A549 (cell line): ENCODE data around the gene CLSTN1.

Experiments
- KDM5A ChIP-seq: fragments of 200-600 bp; sonication (generic); IDR thresholded peaks from 2 replicates; pipeline ENCODE4 v1.6.1; 2016; ENCODE audit warnings: antibody characterized with exemption, mild to moderate bottlenecking
- NFE2L2 ChIP-seq: fragments of 150-350 bp; conservative IDR thresholded peaks from 2 replicates; pipeline ENCODE4 v1.6.1; 2014; ENCODE audit warnings: low read length
- POLR2A ChIP-seq: IDR thresholded peaks from 2 replicates; pipeline ENCODE4 v1.6.1; 2012; ENCODE audit warnings: mild to moderate bottlenecking, low read length
- SMC3 ChIP-seq: fragments of >200 bp; sonication (Bioruptor Twin); formaldehyde crosslinking; IDR thresholded peaks from 3 replicates; pipeline ENCODE4 v1.6.1; 2018; ENCODE audit warnings: inconsistent platforms
- TP53 ChIP-seq: fragments of 250-450 bp; sonication (Bioruptor Pico); IDR thresholded peaks from 2 replicates; pipeline ENCODE4 v1.5.0; 2021; ENCODE audit warnings: mild to moderate bottlenecking, moderate library complexity
- TF ChIP-seq, protein P1 (sequence below): fragments of >200 bp; sonication (Bioruptor Twin); formaldehyde crosslinking; IDR thresholded peaks from 3 replicates; pipeline ENCODE4 v1.5.1; 2016
- TF ChIP-seq, protein P2 (sequence below): fragments of 450-650 bp; IDR thresholded peaks from 2 replicates; pipeline ENCODE4 v1.6.1; 2014; ENCODE audit warnings: antibody characterized with exemption

DNA sequence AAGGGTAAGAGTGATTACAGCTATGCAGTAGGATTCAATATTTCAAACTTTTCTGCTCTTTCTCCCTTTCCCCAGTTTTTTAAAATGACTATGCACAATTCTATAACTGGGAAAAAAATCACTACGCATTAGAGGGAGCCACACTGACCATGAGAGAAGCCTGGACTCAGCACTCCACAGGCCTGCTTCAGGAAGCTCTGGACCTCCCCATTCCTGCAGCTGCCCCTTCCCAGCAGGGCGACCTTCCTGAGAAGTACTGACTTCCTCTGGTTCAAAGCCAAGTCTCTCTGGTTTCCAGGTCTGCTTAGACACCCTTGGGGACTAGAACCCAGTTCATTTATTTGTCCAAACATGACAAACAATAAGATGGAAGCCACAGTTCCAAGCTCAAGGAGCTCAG is 42.0 kb upstream of the CLSTN1 start:
- TF ChIP-seq, protein P1, sequence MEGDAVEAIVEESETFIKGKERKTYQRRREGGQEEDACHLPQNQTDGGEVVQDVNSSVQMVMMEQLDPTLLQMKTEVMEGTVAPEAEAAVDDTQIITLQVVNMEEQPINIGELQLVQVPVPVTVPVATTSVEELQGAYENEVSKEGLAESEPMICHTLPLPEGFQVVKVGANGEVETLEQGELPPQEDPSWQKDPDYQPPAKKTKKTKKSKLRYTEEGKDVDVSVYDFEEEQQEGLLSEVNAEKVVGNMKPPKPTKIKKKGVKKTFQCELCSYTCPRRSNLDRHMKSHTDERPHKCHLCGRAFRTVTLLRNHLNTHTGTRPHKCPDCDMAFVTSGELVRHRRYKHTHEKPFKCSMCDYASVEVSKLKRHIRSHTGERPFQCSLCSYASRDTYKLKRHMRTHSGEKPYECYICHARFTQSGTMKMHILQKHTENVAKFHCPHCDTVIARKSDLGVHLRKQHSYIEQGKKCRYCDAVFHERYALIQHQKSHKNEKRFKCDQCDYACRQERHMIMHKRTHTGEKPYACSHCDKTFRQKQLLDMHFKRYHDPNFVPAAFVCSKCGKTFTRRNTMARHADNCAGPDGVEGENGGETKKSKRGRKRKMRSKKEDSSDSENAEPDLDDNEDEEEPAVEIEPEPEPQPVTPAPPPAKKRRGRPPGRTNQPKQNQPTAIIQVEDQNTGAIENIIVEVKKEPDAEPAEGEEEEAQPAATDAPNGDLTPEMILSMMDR = no peak
- TF ChIP-seq POLR2A (no peak), KDM5A (no peak), TP53 (CRISPR knock-in tag) (no peak), SMC3 (no peak), NFE2L2 (no peak)
- TF ChIP-seq, protein P2, sequence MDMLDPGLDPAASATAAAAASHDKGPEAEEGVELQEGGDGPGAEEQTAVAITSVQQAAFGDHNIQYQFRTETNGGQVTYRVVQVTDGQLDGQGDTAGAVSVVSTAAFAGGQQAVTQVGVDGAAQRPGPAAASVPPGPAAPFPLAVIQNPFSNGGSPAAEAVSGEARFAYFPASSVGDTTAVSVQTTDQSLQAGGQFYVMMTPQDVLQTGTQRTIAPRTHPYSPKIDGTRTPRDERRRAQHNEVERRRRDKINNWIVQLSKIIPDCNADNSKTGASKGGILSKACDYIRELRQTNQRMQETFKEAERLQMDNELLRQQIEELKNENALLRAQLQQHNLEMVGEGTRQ = no peak
